ENCODE measurements around the gene HNF1B.

Gene HNF1B

GRCh38 chr17:37741341-37742115, 3.3 kb downstream of the HNF1B start:
- DNase-seq (ENCODE audit: low spot score): no peak
- in situ Hi-C loops (cut with MboI; ENCODE audit: low sequenced_read_pairs, unreplicated experiment): no loop called here

GRCh38 chr17:37740915-37741314, 3.9 kb downstream of the HNF1B start:
- DNase-seq (ENCODE audit: low spot score): no peak
- in situ Hi-C loops (cut with MboI; ENCODE audit: low sequenced_read_pairs, unreplicated experiment): no loop called here
- TF ChIP-seq CTCF (IDR thresholded peaks at IDR 0.05; ENCODE audit: borderline replicate concordance, control extremely low read depth, extremely low read depth, insufficient read depth, missing control alignments): no peak

More at GRCh38 chr17:37741341-37742115, 3.3 kb downstream of the HNF1B start:
- TF ChIP-seq CTCF (IDR thresholded peaks at IDR 0.05; ENCODE audit: borderline replicate concordance, control extremely low read depth, extremely low read depth, insufficient read depth, missing control alignments): no peak

- in situ Hi-C loops (cut with MboI; ENCODE audit: low sequenced_read_pairs, unreplicated experiment): no loop called here
- no peak for DNase-seq (ENCODE audit: low spot score)
- no peak for TF ChIP-seq CTCF (IDR thresholded peaks at IDR 0.05; ENCODE audit: borderline replicate concordance, control extremely low read depth, extremely low read depth, insufficient read depth, missing control alignments)
These were observed 6.9 kb downstream of the HNF1B start for GRCh38 chr17:37737971-37738370.

- TF ChIP-seq CTCF (IDR thresholded peaks at IDR 0.05; ENCODE audit: borderline replicate concordance, control extremely low read depth, extremely low read depth, insufficient read depth, missing control alignments): no peak
- no peak for DNase-seq (ENCODE audit: low spot score)
- in situ Hi-C loops (cut with MboI; ENCODE audit: low sequenced_read_pairs, unreplicated experiment): no loop called here
These were observed 7.8 kb downstream of the HNF1B start for GRCh38 chr17:37737081-37737480.

DNA sequence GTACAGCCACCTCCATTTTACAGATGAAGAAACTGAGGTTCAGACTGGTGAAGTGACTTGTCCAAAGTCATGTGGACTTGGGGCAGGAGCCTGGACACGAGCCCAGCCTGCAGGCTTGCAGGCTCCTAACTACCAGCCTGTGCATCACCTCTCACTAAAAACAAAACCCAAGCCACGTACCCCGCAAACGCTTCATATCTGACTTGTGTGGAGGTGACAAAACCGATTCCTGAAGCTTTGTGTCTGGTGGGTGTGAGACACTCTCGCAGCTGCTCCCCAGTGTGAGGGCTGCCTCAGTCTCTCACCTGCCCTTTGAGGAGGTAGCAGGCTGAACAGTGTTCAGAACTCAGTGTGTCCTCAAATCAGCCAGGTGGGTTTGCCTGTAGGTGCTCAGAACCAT, 8.4 kb downstream of the HNF1B start:
- in situ Hi-C loops (cut with MboI; ENCODE audit: low sequenced_read_pairs, unreplicated experiment): no loop called here
- TF ChIP-seq CTCF (IDR thresholded peaks at IDR 0.05; ENCODE audit: borderline replicate concordance, control extremely low read depth, extremely low read depth, insufficient read depth, missing control alignments): no peak
- DNase-seq (ENCODE audit: low spot score): no peak

- no peak for TF ChIP-seq CTCF (IDR thresholded peaks at IDR 0.05; ENCODE audit: borderline replicate concordance, control extremely low read depth, extremely low read depth, insufficient read depth, missing control alignments)
- in situ Hi-C loops (cut with MboI; ENCODE audit: low sequenced_read_pairs, unreplicated experiment): no loop called here
- no peak for DNase-seq (ENCODE audit: low spot score)
These were observed 9.7 kb downstream of the HNF1B start for GRCh38 chr17:37735165-37735564.
